ENCODE results near the gene COQ8A.
"Not testable (repeated sequence)": the region's sequence is repeated elsewhere in the genome, so short reads cannot be mapped to it uniquely, and the experiment has no call there.

COQ8A gene

DNA sequence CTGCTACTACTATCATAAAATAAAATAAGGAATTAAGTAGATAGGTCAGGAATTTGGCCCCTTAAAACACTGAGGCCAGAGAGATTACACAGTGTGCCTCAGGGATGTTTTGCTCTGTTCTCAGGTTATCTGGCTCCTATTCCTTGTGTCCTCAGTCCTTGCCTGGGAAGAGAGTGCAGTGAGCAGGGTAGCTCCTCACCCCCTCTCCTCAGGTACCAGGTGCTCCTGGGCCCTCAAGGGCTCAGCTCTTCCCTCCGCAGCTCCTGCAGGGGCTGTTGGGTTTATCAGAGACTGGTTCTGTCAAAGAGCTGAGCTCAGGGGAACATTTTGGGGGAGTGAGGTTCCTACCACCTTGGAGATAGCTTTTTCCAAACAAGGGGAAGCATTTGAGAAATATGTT lies 20.1 kb upstream of the COQ8A start:
- no peak for DNase-seq (ENCODE audit: low read depth)
- TF ChIP-seq, protein P1, sequence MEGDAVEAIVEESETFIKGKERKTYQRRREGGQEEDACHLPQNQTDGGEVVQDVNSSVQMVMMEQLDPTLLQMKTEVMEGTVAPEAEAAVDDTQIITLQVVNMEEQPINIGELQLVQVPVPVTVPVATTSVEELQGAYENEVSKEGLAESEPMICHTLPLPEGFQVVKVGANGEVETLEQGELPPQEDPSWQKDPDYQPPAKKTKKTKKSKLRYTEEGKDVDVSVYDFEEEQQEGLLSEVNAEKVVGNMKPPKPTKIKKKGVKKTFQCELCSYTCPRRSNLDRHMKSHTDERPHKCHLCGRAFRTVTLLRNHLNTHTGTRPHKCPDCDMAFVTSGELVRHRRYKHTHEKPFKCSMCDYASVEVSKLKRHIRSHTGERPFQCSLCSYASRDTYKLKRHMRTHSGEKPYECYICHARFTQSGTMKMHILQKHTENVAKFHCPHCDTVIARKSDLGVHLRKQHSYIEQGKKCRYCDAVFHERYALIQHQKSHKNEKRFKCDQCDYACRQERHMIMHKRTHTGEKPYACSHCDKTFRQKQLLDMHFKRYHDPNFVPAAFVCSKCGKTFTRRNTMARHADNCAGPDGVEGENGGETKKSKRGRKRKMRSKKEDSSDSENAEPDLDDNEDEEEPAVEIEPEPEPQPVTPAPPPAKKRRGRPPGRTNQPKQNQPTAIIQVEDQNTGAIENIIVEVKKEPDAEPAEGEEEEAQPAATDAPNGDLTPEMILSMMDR (conservative IDR thresholded peaks at IDR 0.05; ENCODE audit: control insufficient read depth, insufficient read depth, low read depth, low read length), result no peak
- no peak overlapping the region for H3K4me3 ChIP-seq (ENCODE audit: control insufficient read depth, low read depth, low read length)

DNA sequence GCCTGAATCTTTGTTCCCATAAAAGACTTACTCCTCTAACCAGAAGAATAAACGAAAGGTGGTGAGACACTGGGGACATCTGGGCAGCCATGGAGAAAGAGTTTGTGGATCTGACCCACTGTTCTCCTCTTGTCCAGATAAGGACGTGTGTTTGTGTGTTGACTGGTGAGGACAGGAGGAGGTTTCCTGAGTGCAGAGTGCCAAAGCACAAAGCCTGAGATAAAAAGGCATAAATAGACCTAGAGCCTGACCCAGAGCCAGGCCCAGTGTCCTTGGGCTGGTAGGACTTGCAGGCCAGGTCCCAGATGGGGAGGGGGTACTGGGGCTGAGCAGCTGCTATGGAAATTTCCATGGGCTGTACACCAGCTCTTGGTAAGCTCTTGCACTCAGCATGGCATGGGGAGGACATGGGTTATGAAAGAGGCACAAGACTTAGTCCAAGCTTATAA lies 19.6 kb upstream of the COQ8A start:
- TF ChIP-seq, protein P1 (conservative IDR thresholded peaks at IDR 0.05; ENCODE audit: control insufficient read depth, insufficient read depth, low read depth, low read length), result no peak
- DNase-seq (ENCODE audit: low read depth), result no peak
- H3K4me3 ChIP-seq (ENCODE audit: control insufficient read depth, low read depth, low read length), result no peak overlapping the region

DNA sequence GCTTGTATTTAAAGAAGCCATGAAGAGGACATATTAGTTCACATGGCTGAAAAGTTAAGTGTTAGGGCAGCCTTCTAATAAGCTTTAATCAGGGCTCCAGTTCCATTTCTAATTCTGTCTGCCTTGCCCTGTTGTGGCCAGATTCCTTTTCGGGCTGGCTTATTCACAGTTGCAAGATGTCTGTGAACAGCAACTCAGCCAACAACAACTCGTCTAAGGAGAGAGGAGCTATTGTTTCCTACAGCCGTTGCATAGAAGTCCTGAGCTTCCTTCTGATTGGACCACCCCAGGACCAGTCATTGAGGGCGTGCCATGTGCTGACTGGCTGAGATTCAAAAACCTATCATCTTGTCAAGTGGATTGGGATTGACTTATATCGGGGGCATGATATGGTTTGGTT lies 18.6 kb upstream of the COQ8A start:
- no peak for DNase-seq (ENCODE audit: low read depth)
- TF ChIP-seq, protein P1 (conservative IDR thresholded peaks at IDR 0.05; ENCODE audit: control insufficient read depth, insufficient read depth, low read depth, low read length), result no peak
- no peak overlapping the region for H3K4me3 ChIP-seq (ENCODE audit: control insufficient read depth, low read depth, low read length)

DNA sequence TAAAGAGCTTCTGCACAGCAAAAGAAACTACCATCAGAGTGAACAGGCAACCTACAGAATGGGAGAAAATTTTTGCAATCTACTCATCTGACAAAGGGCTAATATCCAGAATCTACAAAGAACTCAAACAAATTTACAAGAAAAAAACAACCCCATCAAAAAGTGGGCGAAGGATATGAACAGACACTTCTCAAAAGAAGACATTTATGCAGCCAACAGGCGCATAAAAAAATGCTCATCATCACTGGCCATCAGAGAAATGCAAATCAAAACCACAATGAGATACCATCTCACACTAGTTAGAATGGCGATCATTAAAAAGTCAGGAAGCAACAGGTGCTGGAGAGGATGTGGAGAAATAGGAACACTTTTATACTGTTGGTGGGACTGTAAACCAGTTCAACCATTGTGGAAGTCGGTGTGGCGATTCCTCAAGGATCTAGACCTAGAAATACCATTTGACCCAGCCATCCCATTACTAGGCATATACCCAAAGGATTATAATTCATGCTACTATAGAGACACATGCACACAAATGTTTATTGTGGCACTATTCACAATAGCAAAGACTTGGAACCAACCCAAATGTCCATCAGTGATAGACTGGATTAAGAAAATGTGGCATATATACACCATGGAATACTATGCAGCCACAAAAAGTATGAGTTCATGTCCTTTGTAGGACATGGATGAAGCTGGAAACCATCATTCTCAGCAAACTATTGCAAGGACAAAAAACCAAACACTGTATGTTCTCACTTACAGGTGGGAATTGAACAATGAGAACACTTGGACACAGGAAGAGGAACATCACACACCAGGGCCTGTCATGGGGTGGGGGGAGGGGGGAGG lies 10.6 kb upstream of the COQ8A start:
- not testable (repeated sequence) for DNase-seq (ENCODE audit: low read depth); H3K4me3 ChIP-seq (ENCODE audit: control insufficient read depth, low read depth, low read length)

DNA sequence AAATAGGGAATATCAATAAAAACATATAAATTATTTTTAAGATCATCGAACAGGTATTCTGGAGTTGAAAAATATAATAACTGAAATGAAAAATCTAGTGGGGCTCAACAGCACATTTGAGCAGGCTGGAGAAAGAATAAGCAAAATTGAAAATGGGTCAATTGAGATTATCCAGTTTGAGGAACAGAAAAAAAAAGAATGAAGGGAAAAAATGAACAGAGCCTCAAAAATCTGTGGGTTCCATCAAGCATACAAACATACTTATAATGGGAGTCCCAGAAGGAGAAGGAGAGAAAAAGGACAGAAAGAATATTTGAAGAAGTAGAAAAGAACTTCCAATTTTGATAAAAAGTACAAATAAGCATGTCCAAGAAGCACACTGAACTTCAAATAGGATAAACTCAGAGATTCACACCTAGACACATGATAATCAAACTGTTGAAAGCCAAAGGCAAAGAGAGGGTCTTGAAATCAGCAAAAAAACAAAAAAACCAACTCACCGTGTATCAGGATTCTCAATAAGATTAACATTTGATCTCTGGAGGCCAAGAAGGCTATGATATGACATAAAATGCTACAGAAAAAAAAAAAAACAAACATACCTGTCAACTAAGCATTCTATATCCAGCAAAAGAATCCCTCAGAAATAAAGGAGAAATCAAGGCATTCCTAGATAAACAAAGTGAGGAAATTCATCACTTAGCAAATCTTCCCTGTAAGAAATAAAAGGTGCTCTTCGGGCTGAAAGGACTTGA lies 5.4 kb upstream of the COQ8A start:
- no peak for DNase-seq (ENCODE audit: low read depth)
- TF ChIP-seq, protein P1 (conservative IDR thresholded peaks at IDR 0.05; ENCODE audit: control insufficient read depth, insufficient read depth, low read depth, low read length), result no peak
- H3K4me3 ChIP-seq (ENCODE audit: control insufficient read depth, low read depth, low read length), result no peak overlapping the region

DNA sequence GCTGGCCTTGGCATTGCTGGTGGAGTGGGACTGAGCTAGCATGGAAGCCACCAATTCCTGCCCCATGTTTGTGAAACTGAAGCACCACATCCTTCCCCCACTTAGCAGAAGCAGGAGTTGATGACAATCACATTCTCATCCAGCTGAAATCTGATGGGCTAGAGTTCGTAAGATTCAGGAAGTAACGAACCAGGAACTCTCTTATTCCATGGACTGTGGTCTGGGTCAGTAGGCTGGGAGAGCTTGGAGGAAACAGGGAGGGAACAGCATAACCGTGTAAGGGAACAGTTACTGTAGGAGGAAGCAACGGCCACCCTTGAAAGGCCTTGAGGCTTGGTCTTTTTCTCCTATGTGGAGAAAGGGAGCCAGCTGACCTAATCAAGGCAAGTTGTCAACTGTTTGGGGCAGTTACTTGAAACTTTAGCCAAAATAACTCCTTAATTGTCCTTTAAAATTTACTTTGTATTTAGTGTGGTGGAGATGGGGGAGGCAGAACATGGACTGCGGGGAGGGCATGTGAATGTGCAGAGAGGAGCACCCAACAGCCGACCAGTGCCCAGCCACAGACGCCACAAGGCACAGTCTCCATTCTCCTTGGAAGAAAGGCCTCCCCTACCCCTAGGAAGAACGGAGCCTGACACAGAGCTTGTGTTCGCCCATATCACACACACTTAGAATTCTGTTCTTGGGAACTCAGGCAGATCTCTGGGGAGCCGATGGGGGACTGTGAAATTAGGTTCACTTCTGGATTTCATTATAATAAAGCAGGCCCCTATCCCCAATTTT lies 2.0 kb upstream of the COQ8A start:
- TF ChIP-seq, protein P1 (conservative IDR thresholded peaks at IDR 0.05; ENCODE audit: control insufficient read depth, insufficient read depth, low read depth, low read length), result no peak
- no peak for DNase-seq (ENCODE audit: low read depth)
- no peak overlapping the region for H3K4me3 ChIP-seq (ENCODE audit: control insufficient read depth, low read depth, low read length)
